Head of caudate nucleus (tissue), 42 donors: ENCODE data around the gene LIN7B.

Experiments
- DNase-seq, 42 donors: peaks; one replicate each; pipeline versions ENCODE4 v3.0.0 to v3.0.0-alpha.2; 2020 to 2021; ENCODE audit warnings: mixed read lengths in 7 of 42
- intact Hi-C: fragments of 100-400 bp; cut with DNase I; formaldehyde crosslinking; loops from one replicate; pipeline ENCODE4 v1.15.0; 2022

LIN7B gene

GRCh38 chr19:49133621-49134454, 19.7 kb downstream of the LIN7B start:
- DNase-seq: peak in 10 of 42 donors; percentile 25 to 64 (median 42)
- intact Hi-C loops: no loop called here

GRCh38 chr19:49135686-49136085, 21.5 kb downstream of the LIN7B start:
- intact Hi-C loops: no loop called here

GRCh38 chr19:49136771-49137171, 22.6 kb downstream of the LIN7B start:
- no peak for DNase-seq
- intact Hi-C loops: no loop called here

More at GRCh38 chr19:49135686-49136085, 21.5 kb downstream of the LIN7B start:
- no peak for DNase-seq

- intact Hi-C loops: no loop called here
- no peak for DNase-seq
These were observed 26.8 kb downstream of the LIN7B start for GRCh38 chr19:49140951-49141350.

- intact Hi-C loops: no loop called here
- no peak for DNase-seq
These were observed 27.2 kb downstream of the LIN7B start for GRCh38 chr19:49141352-49141751.

GRCh38 chr19:49142866-49143335, 28.7 kb downstream of the LIN7B start:
- intact Hi-C loops: no loop called here
- peak; percentile 73 to 95 (median 88) for DNase-seq

GRCh38 chr19:49145573-49146407, 31.6 kb downstream of the LIN7B start:
- intact Hi-C loops: loop anchor here (5.0 kb wide), 1 partner anchor 48 kb away; no protein-coding TSS in a partner anchor
- peak; percentile 55 to 93 (median 81) for DNase-seq

- peak in 5 of 42 donors; percentile 13 to 62 (median 25) for DNase-seq
- intact Hi-C loops: loop anchor here (5.0 kb wide), 1 partner anchor 49 kb away; no protein-coding TSS in a partner anchor
These were observed 32.2 kb downstream of the LIN7B start for GRCh38 chr19:49146408-49146770.

- DNase-seq: no peak
- intact Hi-C loops: loop anchor here (5.0 kb wide), 1 partner anchor 51 kb away; no protein-coding TSS in a partner anchor
These were observed 34.0 kb downstream of the LIN7B start for GRCh38 chr19:49148044-49148682.

GRCh38 chr19:49148784-49149651, 34.8 kb downstream of the LIN7B start:
- intact Hi-C loops: loop anchor here (5.0 kb wide), 1 partner anchor 52 kb away; no protein-coding TSS in a partner anchor
- DNase-seq: peak; percentile 74 to 92 (median 85)

- intact Hi-C loops: loop anchor here (5.0 kb wide), 1 partner anchor 52 kb away; no protein-coding TSS in a partner anchor
- DNase-seq: peak; percentile 23 to 80 (median 60)
These were observed 35.5 kb downstream of the LIN7B start for GRCh38 chr19:49149652-49150105.

- DNase-seq: peak; percentile 49 to 87 (median 75)
- intact Hi-C loops: no loop called here
These were observed 36.2 kb downstream of the LIN7B start for GRCh38 chr19:49150106-49150943.

- intact Hi-C loops: no loop called here
These were observed 36.7 kb downstream of the LIN7B start for GRCh38 chr19:49150944-49151243.

GRCh38 chr19:49151267-49152118, 37.3 kb downstream of the LIN7B start:
- intact Hi-C loops: no loop called here
- DNase-seq: peak in 26 of 42 donors; percentile 17 to 65 (median 38)

More at GRCh38 chr19:49150944-49151243, 36.7 kb downstream of the LIN7B start:
- DNase-seq: no peak

- DNase-seq: no peak
- intact Hi-C loops: no loop called here
These were observed 38.0 kb downstream of the LIN7B start for GRCh38 chr19:49152119-49152550.

GRCh38 chr19:49153167-49153809, 39.1 kb downstream of the LIN7B start:
- no peak for DNase-seq
- intact Hi-C loops: no loop called here
